ENCODE data around the gene LYRM4. TPM values are rescaled to one million over a fixed set of nuclear protein-coding genes. Genes with fewer than 3 reads are reported as not detected.

The LYRM4 gene
- total and polyA plus RNA-seq, 7 donors: 11.3 to 21.1 (median 16.1) TPM

DNA sequence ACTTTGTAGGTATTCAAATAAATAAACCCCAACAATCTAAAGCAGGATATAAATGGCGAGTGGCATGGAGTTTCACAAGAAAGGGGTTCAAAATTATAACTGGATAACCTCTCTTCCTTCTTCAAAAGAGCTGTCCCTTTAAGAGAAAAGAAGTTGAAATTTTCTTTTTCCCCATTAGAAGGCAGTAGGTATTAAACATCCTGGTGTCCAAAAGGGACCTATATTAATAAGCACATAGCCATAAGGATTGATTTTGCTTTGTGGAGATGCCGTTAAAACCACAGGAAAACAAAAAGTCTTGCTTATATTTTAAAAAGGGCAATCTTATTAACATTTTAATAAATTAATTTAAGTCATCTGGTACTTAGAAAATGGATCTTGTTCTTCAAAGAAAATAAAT, 76.5 kb downstream of the LYRM4 start:
- TF ChIP-seq, protein P1, sequence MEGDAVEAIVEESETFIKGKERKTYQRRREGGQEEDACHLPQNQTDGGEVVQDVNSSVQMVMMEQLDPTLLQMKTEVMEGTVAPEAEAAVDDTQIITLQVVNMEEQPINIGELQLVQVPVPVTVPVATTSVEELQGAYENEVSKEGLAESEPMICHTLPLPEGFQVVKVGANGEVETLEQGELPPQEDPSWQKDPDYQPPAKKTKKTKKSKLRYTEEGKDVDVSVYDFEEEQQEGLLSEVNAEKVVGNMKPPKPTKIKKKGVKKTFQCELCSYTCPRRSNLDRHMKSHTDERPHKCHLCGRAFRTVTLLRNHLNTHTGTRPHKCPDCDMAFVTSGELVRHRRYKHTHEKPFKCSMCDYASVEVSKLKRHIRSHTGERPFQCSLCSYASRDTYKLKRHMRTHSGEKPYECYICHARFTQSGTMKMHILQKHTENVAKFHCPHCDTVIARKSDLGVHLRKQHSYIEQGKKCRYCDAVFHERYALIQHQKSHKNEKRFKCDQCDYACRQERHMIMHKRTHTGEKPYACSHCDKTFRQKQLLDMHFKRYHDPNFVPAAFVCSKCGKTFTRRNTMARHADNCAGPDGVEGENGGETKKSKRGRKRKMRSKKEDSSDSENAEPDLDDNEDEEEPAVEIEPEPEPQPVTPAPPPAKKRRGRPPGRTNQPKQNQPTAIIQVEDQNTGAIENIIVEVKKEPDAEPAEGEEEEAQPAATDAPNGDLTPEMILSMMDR (IDR thresholded peaks at IDR 0.05): no peak
- intact Hi-C loops (cut with DNase I): no loop called here
- no peaks in the 10 kb centered on the region for H3K27me3 ChIP-seq (ENCODE audit: insufficient read depth in 3 of 3, low read length in 2 of 3)
- ATAC-seq: no peak
- DNase-seq: no peak
- H3K36me3 ChIP-seq (ENCODE audit: insufficient read depth in 1 of 2, low read depth in 1 of 2): no peaks in the 10 kb centered on the region
- WGBS, 3 donors: 76 to 82% (median 81%) methylated on average over 2 of the region's 2 CpGs
- H3K4me3 ChIP-seq: no peak overlapping the region
- no peak overlapping the region for H3K27ac ChIP-seq
- H3K9me3 ChIP-seq: no peaks in the 10 kb centered on the region
- H3K4me1 ChIP-seq: no peaks in the 10 kb centered on the region

DNA sequence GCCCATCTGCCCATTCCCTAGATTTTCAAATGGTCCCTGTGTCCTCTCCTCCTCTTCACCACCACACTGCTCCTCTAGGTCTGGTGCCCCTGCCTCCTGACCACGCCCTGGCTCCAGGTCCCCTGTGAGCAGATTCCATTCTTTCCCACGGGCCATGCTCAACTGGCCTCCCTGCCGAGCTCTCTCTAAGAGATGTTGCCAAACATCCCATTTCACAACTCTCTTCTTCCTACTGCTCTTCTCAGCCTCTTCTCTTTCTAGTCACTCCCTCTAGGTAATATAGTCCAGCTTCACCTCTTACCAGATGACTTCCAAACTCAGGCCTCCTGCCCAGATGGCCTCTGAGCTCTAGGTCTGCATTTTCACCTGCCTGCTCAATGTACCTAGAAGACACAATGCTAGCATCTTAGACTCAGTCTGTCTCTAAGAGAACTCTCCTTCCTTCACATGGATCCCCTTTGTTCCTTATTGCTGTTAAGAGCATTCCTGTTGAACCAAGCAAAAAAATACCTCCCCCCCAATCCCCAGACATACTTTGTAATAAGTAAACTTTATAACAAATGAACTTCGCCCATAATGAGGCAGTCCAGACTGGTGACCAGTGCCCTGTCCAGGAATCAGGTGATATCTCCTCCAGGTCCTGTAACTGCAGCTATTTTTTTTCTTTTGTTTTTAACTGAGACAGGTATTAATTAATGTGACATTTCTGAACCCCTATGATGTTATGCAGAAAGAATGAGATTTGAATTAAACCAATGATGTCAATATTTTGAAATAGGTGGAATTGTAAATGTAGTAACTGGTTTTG, 79.0 kb downstream of the LYRM4 start:
- WGBS, 3 donors: 69 to 85% (median 76%) methylated on average over 4 of the region's 4 CpGs
- ATAC-seq: no peak

DNA sequence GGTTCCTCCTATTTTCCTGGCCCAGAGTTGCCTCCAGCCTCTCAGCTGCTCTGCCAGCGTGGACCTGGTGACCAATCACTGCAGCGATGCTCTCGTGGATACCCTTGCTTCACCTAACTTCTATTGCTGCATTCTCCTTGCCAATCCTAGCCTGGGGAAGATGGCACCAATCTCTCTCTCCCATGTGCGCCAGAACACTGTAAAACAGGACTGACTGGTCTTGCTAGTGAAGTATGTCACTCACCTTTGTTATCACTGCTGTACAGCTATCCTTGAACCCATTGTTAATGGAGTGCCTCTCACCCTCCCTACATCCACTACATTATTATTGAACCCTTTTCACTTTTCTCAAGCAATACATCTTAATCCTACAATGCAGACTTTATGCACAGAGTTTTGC, 80.1 kb downstream of the LYRM4 start:
- ATAC-seq: no peak
- TF ChIP-seq, protein P1 (IDR thresholded peaks at IDR 0.05): no peak
- WGBS, 3 donors: 96 to 100% (median 97%) methylated on average over 4 of the region's 4 CpGs

More for the DNA sequence above, 79.0 kb downstream of the LYRM4 start:
- Histone ChIP-seq H3K36me3 (ENCODE audit: insufficient read depth in 1 of 2, low read depth in 1 of 2) (no peaks in the 10 kb centered on the region), H3K4me1 (no peaks in the 10 kb centered on the region), H3K9me3 (no peaks in the 10 kb centered on the region), H3K27ac (no peak overlapping the region), H3K4me3 (no peak overlapping the region), H3K27me3 (ENCODE audit: insufficient read depth in 3 of 3, low read length in 2 of 3) (no peaks in the 10 kb centered on the region)
- no peak for DNase-seq
- intact Hi-C loops (cut with DNase I): no loop called here
- TF ChIP-seq, protein P1 (IDR thresholded peaks at IDR 0.05): no peak

DNA sequence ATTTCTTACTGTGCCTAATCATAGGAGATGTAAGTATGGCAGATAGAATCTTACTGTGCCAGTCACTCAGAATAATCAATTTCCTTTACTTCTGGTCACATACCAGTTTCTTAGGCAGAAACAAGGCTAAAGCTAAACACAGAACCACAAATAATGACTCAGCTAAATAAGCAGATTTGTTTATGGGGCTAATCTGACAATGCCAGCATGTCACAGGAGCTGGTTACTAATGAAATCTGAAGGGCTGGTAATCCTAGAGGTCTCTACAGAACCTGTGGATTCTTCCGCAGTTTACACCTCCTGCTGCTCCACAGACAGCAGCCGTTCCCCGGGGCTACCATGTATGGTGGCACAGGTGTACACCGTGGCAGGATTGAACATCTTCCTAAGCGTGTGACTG, 80.8 kb downstream of the LYRM4 start:
- no peaks in the 10 kb centered on the region for H3K36me3 ChIP-seq (ENCODE audit: insufficient read depth in 1 of 2, low read depth in 1 of 2)
- TF ChIP-seq, protein P1 (IDR thresholded peaks at IDR 0.05): no peak
- no peaks in the 10 kb centered on the region for H3K9me3 ChIP-seq
- H3K4me1 ChIP-seq: no peaks in the 10 kb centered on the region
- 92 to 98% (median 94%) methylated on average over 5 of the region's 5 CpGs for WGBS, 3 donors
- no peak overlapping the region for H3K27ac ChIP-seq
- DNase-seq (no peak), ATAC-seq (no peak)
- no peaks in the 10 kb centered on the region for H3K27me3 ChIP-seq (ENCODE audit: insufficient read depth in 3 of 3, low read length in 2 of 3)
- intact Hi-C loops (cut with DNase I): no loop called here
- H3K4me3 ChIP-seq: no peak overlapping the region

More for the DNA sequence above, 80.1 kb downstream of the LYRM4 start:
- intact Hi-C loops (cut with DNase I): no loop called here
- no peaks in the 10 kb centered on the region for H3K4me1 ChIP-seq
- no peaks in the 10 kb centered on the region for H3K27me3 ChIP-seq (ENCODE audit: insufficient read depth in 3 of 3, low read length in 2 of 3)
- no peaks in the 10 kb centered on the region for H3K36me3 ChIP-seq (ENCODE audit: insufficient read depth in 1 of 2, low read depth in 1 of 2)
- H3K27ac ChIP-seq: no peak overlapping the region
- H3K4me3 ChIP-seq: no peak overlapping the region
- DNase-seq: no peak
- H3K9me3 ChIP-seq: no peaks in the 10 kb centered on the region
